SK-N-SH treated with all-trans-retinoic acid at 6 μM for 48 hours (cell line): ENCODE data around the gene PLA2G10.

Experiments used
- ARNTL ChIP-seq: fragments of 450-650 bp; formaldehyde crosslinking; IDR thresholded peaks from 2 replicates; pipeline ENCODE4 v1.5.0; 2020; ENCODE audit warnings: low read depth, mild to moderate bottlenecking, moderate library complexity, borderline replicate concordance
- CREB5 ChIP-seq: fragments of 250-450 bp; sonication (Bioruptor Pico); IDR thresholded peaks from 2 replicates; pipeline ENCODE4 v1.5.1; 2020; ENCODE audit warnings: low read depth, mild to moderate bottlenecking, moderate library complexity
- CSRNP3 ChIP-seq: fragments of 250-450 bp; sonication (Bioruptor Pico); IDR thresholded peaks from 2 replicates; pipeline ENCODE4 v1.5.1; 2021; ENCODE audit warnings: mild to moderate bottlenecking, moderate library complexity
- ESRRG ChIP-seq: fragments of 250-450 bp; sonication (Bioruptor Pico); IDR thresholded peaks from 2 replicates; pipeline ENCODE4 v1.6.1; 2021; ENCODE audit warnings: mild to moderate bottlenecking
- ISL1 ChIP-seq: fragments of 250-450 bp; sonication (Bioruptor Pico); IDR thresholded peaks from 2 replicates; pipeline ENCODE4 v2.1.2; 2022; ENCODE audit warnings: mild to moderate bottlenecking, moderate library complexity
- PPARA ChIP-seq: fragments of 250-450 bp; sonication (Bioruptor Pico); IDR thresholded peaks from 2 replicates; pipeline ENCODE4 v1.5.0; 2020; ENCODE audit warnings: mild to moderate bottlenecking, borderline replicate concordance
- TCF4 ChIP-seq: fragments of 250-450 bp; sonication (Bioruptor Pico); IDR thresholded peaks from 2 replicates; pipeline ENCODE4 v1.8.0; 2021; ENCODE audit warnings: mild to moderate bottlenecking, moderate library complexity, borderline replicate concordance
- TOX ChIP-seq: fragments of 250-450 bp; sonication (Bioruptor Pico); IDR thresholded peaks from 2 replicates; pipeline ENCODE4 v1.8.0; 2021; ENCODE audit warnings: mild to moderate bottlenecking, moderate library complexity, borderline replicate concordance
- ZFP3 ChIP-seq: fragments of 250-450 bp; sonication (Bioruptor Pico); IDR thresholded peaks from 2 replicates; pipeline ENCODE4 v1.5.0; 2020; ENCODE audit warnings: mild to moderate bottlenecking, moderate library complexity
- ZFP30 ChIP-seq: fragments of 450-650 bp; formaldehyde crosslinking; IDR thresholded peaks from 2 replicates; pipeline ENCODE4 v1.5.0; 2022; ENCODE audit warnings: mild to moderate bottlenecking, moderate library complexity

DNA sequence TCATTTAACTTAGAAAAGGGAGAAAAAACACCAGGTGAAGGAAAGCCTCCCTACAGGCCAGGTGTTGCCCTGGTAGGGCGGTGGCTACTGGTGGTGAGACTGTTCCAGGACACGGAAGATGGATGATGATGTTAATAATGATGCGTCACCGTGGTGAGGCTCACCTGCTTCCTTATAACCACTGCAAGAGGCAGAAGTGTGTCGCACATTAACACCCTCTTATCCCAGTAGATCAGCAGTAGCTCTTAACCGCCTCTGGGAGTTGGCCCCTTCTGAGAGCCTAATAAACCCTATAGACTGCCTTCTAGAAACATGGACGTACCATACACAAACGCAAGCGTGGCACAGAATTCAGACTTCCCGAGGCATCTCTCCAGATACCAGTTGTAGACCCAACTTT is 53.6 kb downstream of the PLA2G10 start:
- no peak for TF ChIP-seq CREB5 (CRISPR knock-in tag)
- no peak for TF ChIP-seq CSRNP3 (CRISPR knock-in tag)
- TF ChIP-seq PPARA (CRISPR knock-in tag) = no peak
- TF ChIP-seq ZFP3 (CRISPR knock-in tag) = no peak
- TF ChIP-seq TOX (CRISPR knock-in tag) = no peak
- no peak for TF ChIP-seq ISL1 (CRISPR knock-in tag)
- no peak for TF ChIP-seq ZFP30 (CRISPR knock-in tag)
- TF ChIP-seq TCF4 = no peak
- no peak for TF ChIP-seq ARNTL
- TF ChIP-seq ESRRG (CRISPR knock-in tag) = no peak
